ENCODE measurements around the gene NRCAM.

Gene NRCAM

GRCh38 chr7:108460964-108461363 is 4.7 kb upstream of the NRCAM start:
- 86% methylated on average over 1 of the region's 1 CpG for WGBS
- no peak overlapping the region for H2BK120ac ChIP-seq (ENCODE audit: low read depth, low read length)

GRCh38 chr7:108459922-108460551 is 3.8 kb upstream of the NRCAM start:
- no peak overlapping the region for H4K8ac ChIP-seq (ENCODE audit: low read length)
- H2BK120ac ChIP-seq (ENCODE audit: low read depth, low read length) = no peak overlapping the region
- no peak overlapping the region for H3K4me3 ChIP-seq (ENCODE audit: insufficient read depth in 1 of 2, low read depth in 1 of 2, low read length in 2 of 2)

More at GRCh38 chr7:108460964-108461363, 4.7 kb upstream of the NRCAM start:
- Histone ChIP-seq H3K14ac (ENCODE audit: low read length in 2 of 2) (no peak overlapping the region), H3K23ac (ENCODE audit: low read length in 2 of 2) (no peak overlapping the region), H4K91ac (ENCODE audit: low read length) (no peak overlapping the region), H2AFZ (ENCODE audit: low read depth, low read length) (no peak overlapping the region), H3K27ac (ENCODE audit: low read length, poor library complexity, severe bottlenecking) (no peak overlapping the region), H4K8ac (ENCODE audit: low read length) (no peak overlapping the region), H3K4ac (ENCODE audit: low read depth in 1 of 2, low read length in 2 of 2) (no peak overlapping the region), H2BK15ac (ENCODE audit: low read depth, poor library complexity, severe bottlenecking) (no peak overlapping the region), H3K4me1 (ENCODE audit: control insufficient read depth, insufficient read depth, low read depth, low read length) (peaks cover 7% of the 10 kb centered on the region), H3K4me3 (ENCODE audit: insufficient read depth in 1 of 2, low read depth in 1 of 2, low read length in 2 of 2) (no peak overlapping the region), H2BK12ac (ENCODE audit: low read length in 2 of 2) (no peak overlapping the region), H3K36me3 (ENCODE audit: control insufficient read depth in 1 of 2, insufficient read depth in 2 of 2, low read depth in 1 of 2, low read length in 2 of 2) (no peaks in the 10 kb centered on the region), H3K27me3 (ENCODE audit: control insufficient read depth in 1 of 2, insufficient read depth in 1 of 2, low read length in 2 of 2) (peaks cover 23 to 34% of the 10 kb centered on the region in 2 experiments), H2BK5ac (ENCODE audit: low read depth, low read length, poor library complexity, severe bottlenecking) (peak overlapping the region; percentile 21), H3K4me2 (ENCODE audit: low read length, poor library complexity, severe bottlenecking) (no peak overlapping the region), H3K79me1 (replicated peaks; ENCODE audit: low read length, poor library complexity, severe bottlenecking) (no peaks in the 10 kb centered on the region), H3K9me3 (ENCODE audit: control insufficient read depth, low read length) (no peaks in the 10 kb centered on the region), H3K18ac (ENCODE audit: low read depth in 1 of 2, low read length in 2 of 2) (no peak overlapping the region), H2AK5ac (ENCODE audit: low read length, severe bottlenecking) (no peak overlapping the region), H3K9ac (ENCODE audit: low read length) (no peak overlapping the region)
- no peak for DNase-seq

GRCh38 chr7:108457871-108458270 is 1.6 kb upstream of the NRCAM start:
- H4K8ac ChIP-seq (ENCODE audit: low read length) = no peak overlapping the region
- H3K18ac ChIP-seq (ENCODE audit: low read depth in 1 of 2, low read length in 2 of 2) = no peak overlapping the region
- H2AK5ac ChIP-seq (ENCODE audit: low read length, severe bottlenecking) = no peak overlapping the region
- H2BK120ac ChIP-seq (ENCODE audit: low read depth, low read length) = no peak overlapping the region
- no peak overlapping the region for H2BK15ac ChIP-seq (ENCODE audit: low read depth, poor library complexity, severe bottlenecking)
- H3K36me3 ChIP-seq (ENCODE audit: control insufficient read depth in 1 of 2, insufficient read depth in 2 of 2, low read depth in 1 of 2, low read length in 2 of 2) = no peaks in the 10 kb centered on the region
- no peak overlapping the region for H3K4ac ChIP-seq (ENCODE audit: low read depth in 1 of 2, low read length in 2 of 2)
- no peak overlapping the region for H4K91ac ChIP-seq (ENCODE audit: low read length)
- H2BK5ac ChIP-seq (ENCODE audit: low read depth, low read length, poor library complexity, severe bottlenecking) = no peak overlapping the region
- no peak overlapping the region for H3K4me3 ChIP-seq (ENCODE audit: insufficient read depth in 1 of 2, low read depth in 1 of 2, low read length in 2 of 2)
- H2AFZ ChIP-seq (ENCODE audit: low read depth, low read length) = no peak overlapping the region
- H3K4me2 ChIP-seq (ENCODE audit: low read length, poor library complexity, severe bottlenecking) = no peak overlapping the region
- H3K27me3 ChIP-seq (ENCODE audit: control insufficient read depth in 1 of 2, insufficient read depth in 1 of 2, low read length in 2 of 2) = peaks cover 52 to 54% of the 10 kb centered on the region in 2 experiments
- no peak overlapping the region for H3K27ac ChIP-seq (ENCODE audit: low read length, poor library complexity, severe bottlenecking)
- H3K14ac ChIP-seq (ENCODE audit: low read length in 2 of 2) = no peak overlapping the region
- H3K23ac ChIP-seq (ENCODE audit: low read length in 2 of 2) = no peak overlapping the region
- H3K4me1 ChIP-seq (ENCODE audit: control insufficient read depth, insufficient read depth, low read depth, low read length) = peaks cover 22% of the 10 kb centered on the region
- no peak for DNase-seq
- H2BK12ac ChIP-seq (ENCODE audit: low read length in 2 of 2) = no peak overlapping the region
- H3K9ac ChIP-seq (ENCODE audit: low read length) = no peak overlapping the region
- H3K9me3 ChIP-seq (ENCODE audit: control insufficient read depth, low read length) = no peaks in the 10 kb centered on the region
- no peaks in the 10 kb centered on the region for H3K79me1 ChIP-seq (replicated peaks; ENCODE audit: low read length, poor library complexity, severe bottlenecking)

More at GRCh38 chr7:108459922-108460551, 3.8 kb upstream of the NRCAM start:
- Histone ChIP-seq H2AK5ac (ENCODE audit: low read length, severe bottlenecking) (no peak overlapping the region), H2BK5ac (ENCODE audit: low read depth, low read length, poor library complexity, severe bottlenecking) (no peak overlapping the region), H3K36me3 (ENCODE audit: control insufficient read depth in 1 of 2, insufficient read depth in 2 of 2, low read depth in 1 of 2, low read length in 2 of 2) (no peaks in the 10 kb centered on the region), H3K4ac (ENCODE audit: low read depth in 1 of 2, low read length in 2 of 2) (no peak overlapping the region), H3K18ac (ENCODE audit: low read depth in 1 of 2, low read length in 2 of 2) (no peak overlapping the region), H3K9ac (ENCODE audit: low read length) (no peak overlapping the region), H3K4me2 (ENCODE audit: low read length, poor library complexity, severe bottlenecking) (no peak overlapping the region), H3K79me1 (replicated peaks; ENCODE audit: low read length, poor library complexity, severe bottlenecking) (no peaks in the 10 kb centered on the region), H2BK12ac (ENCODE audit: low read length in 2 of 2) (no peak overlapping the region), H4K91ac (ENCODE audit: low read length) (no peak overlapping the region), H3K23ac (ENCODE audit: low read length in 2 of 2) (no peak overlapping the region), H3K27ac (ENCODE audit: low read length, poor library complexity, severe bottlenecking) (no peak overlapping the region), H3K9me3 (ENCODE audit: control insufficient read depth, low read length) (no peaks in the 10 kb centered on the region), H3K27me3 (ENCODE audit: control insufficient read depth in 1 of 2, insufficient read depth in 1 of 2, low read length in 2 of 2) (peaks cover 33 to 42% of the 10 kb centered on the region in 2 experiments), H2AFZ (ENCODE audit: low read depth, low read length) (no peak overlapping the region), H3K4me1 (ENCODE audit: control insufficient read depth, insufficient read depth, low read depth, low read length) (peaks cover 17% of the 10 kb centered on the region), H2BK15ac (ENCODE audit: low read depth, poor library complexity, severe bottlenecking) (no peak overlapping the region), H3K14ac (ENCODE audit: low read length in 2 of 2) (no peak overlapping the region)
- DNase-seq = peak; percentile 21
- 50% methylated on average over 3 of the region's 3 CpGs for WGBS

- H3K9ac ChIP-seq (ENCODE audit: low read length) = no peak overlapping the region
- H2BK15ac ChIP-seq (ENCODE audit: low read depth, poor library complexity, severe bottlenecking) = no peak overlapping the region
- H2BK5ac ChIP-seq (ENCODE audit: low read depth, low read length, poor library complexity, severe bottlenecking) = no peak overlapping the region
- H3K4me3 ChIP-seq (ENCODE audit: insufficient read depth in 1 of 2, low read depth in 1 of 2, low read length in 2 of 2) = no peak overlapping the region
- H2AK5ac ChIP-seq (ENCODE audit: low read length, severe bottlenecking) = no peak overlapping the region
- H3K79me1 ChIP-seq (replicated peaks; ENCODE audit: low read length, poor library complexity, severe bottlenecking) = no peaks in the 10 kb centered on the region
- no peak overlapping the region for H3K4ac ChIP-seq (ENCODE audit: low read depth in 1 of 2, low read length in 2 of 2)
- H4K91ac ChIP-seq (ENCODE audit: low read length) = no peak overlapping the region
- H4K8ac ChIP-seq (ENCODE audit: low read length) = no peak overlapping the region
- H3K14ac ChIP-seq (ENCODE audit: low read length in 2 of 2) = no peak overlapping the region
- DNase-seq = no peak
- peak overlapping the region; percentile 12 for H3K4me2 ChIP-seq (ENCODE audit: low read length, poor library complexity, severe bottlenecking)
- no peak overlapping the region for H3K18ac ChIP-seq (ENCODE audit: low read depth in 1 of 2, low read length in 2 of 2)
- no peak overlapping the region for H2AFZ ChIP-seq (ENCODE audit: low read depth, low read length)
- no peaks in the 10 kb centered on the region for H3K9me3 ChIP-seq (ENCODE audit: control insufficient read depth, low read length)
- H2BK120ac ChIP-seq (ENCODE audit: low read depth, low read length) = no peak overlapping the region
- H3K4me1 ChIP-seq (ENCODE audit: control insufficient read depth, insufficient read depth, low read depth, low read length) = peaks cover 22% of the 10 kb centered on the region
- no peak overlapping the region for H3K27ac ChIP-seq (ENCODE audit: low read length, poor library complexity, severe bottlenecking)
- 7% methylated on average over 14 of the region's 19 CpGs for WGBS
- no peak overlapping the region for H3K23ac ChIP-seq (ENCODE audit: low read length in 2 of 2)
- peaks cover 52 to 57% of the 10 kb centered on the region in 2 experiments for H3K27me3 ChIP-seq (ENCODE audit: control insufficient read depth in 1 of 2, insufficient read depth in 1 of 2, low read length in 2 of 2)
- no peak overlapping the region for H2BK12ac ChIP-seq (ENCODE audit: low read length in 2 of 2)
- H3K36me3 ChIP-seq (ENCODE audit: control insufficient read depth in 1 of 2, insufficient read depth in 2 of 2, low read depth in 1 of 2, low read length in 2 of 2) = no peaks in the 10 kb centered on the region
Measured at GRCh38 chr7:108456845-108457540, 757 bp upstream of the NRCAM start.
